ENCODE results near the gene BBS10. TPM values are rescaled to one million over a fixed set of nuclear protein-coding genes. Genes with fewer than 3 reads are reported as not detected.

Gene BBS10
- total RNA-seq, 4 donors from 2014 or later, result 10.4 to 21.6 (median 17.9) TPM

DNA sequence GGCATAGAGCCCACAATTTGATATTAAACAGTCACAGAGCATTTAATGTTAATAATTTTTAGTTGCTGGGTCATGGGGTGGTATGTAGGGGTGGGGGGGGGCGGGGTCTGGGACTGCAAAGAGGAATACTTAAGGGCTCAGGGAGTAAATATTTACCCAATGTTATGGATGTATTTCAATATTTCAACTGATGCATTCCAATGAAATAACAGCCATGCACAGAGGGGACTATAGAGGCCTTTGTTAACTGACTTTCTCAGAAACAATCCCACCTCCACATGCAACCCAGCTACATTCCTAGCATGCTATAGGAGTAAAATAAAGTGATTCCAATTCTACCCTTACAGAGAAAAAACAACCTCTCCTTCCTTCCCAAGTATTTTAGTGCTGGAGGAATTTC, 7.9 kb upstream of the BBS10 start:
- no peak overlapping the region for H3K4me3 ChIP-seq
- peaks cover 0 to 39% (median 20%) of the 10 kb centered on the region in 4 donors for H3K36me3 ChIP-seq
- TF ChIP-seq POLR2AphosphoS5 (IDR thresholded peaks at IDR 0.05) (no peak), EP300 (IDR thresholded peaks at IDR 0.05) (no peak), POLR2A (IDR thresholded peaks at IDR 0.05; ENCODE audit: low read depth) (no peak)
- TF ChIP-seq, protein P1, sequence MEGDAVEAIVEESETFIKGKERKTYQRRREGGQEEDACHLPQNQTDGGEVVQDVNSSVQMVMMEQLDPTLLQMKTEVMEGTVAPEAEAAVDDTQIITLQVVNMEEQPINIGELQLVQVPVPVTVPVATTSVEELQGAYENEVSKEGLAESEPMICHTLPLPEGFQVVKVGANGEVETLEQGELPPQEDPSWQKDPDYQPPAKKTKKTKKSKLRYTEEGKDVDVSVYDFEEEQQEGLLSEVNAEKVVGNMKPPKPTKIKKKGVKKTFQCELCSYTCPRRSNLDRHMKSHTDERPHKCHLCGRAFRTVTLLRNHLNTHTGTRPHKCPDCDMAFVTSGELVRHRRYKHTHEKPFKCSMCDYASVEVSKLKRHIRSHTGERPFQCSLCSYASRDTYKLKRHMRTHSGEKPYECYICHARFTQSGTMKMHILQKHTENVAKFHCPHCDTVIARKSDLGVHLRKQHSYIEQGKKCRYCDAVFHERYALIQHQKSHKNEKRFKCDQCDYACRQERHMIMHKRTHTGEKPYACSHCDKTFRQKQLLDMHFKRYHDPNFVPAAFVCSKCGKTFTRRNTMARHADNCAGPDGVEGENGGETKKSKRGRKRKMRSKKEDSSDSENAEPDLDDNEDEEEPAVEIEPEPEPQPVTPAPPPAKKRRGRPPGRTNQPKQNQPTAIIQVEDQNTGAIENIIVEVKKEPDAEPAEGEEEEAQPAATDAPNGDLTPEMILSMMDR (IDR thresholded peaks at IDR 0.05), result no peak
- no peak for DNase-seq (ENCODE audit: extremely low spot score)
- no peak overlapping the region for H3K27ac ChIP-seq (replicated peaks in 1 of 4)
- intact Hi-C loops (cut with DNase I), result loop anchor here (5.0 kb wide), 1 partner anchor 829 kb away; no protein-coding TSS in a partner anchor
- 52% methylated on average over 1 of the region's 1 CpG for WGBS
- no peaks in the 10 kb centered on the region for H3K9me3 ChIP-seq
- H3K4me1 ChIP-seq, result no peaks in the 10 kb centered on the region
- no peaks in the 10 kb centered on the region for H3K27me3 ChIP-seq

- peak overlapping the region; percentile 84 to 91 (median 88) for H3K27ac ChIP-seq (replicated peaks in 1 of 4)
- H3K4me3 ChIP-seq, result peak overlapping the region; percentile 69 to 80 (median 72)
- no peaks in the 10 kb centered on the region for H3K27me3 ChIP-seq
- TF ChIP-seq, protein P1 (IDR thresholded peaks at IDR 0.05), result peak; percentile 39 to 47 (median 43)
- TF ChIP-seq POLR2A (IDR thresholded peaks at IDR 0.05; ENCODE audit: low read depth), result no peak
- TF ChIP-seq EP300 (IDR thresholded peaks at IDR 0.05), result no peak
- peak; percentile 41 to 51 for TF ChIP-seq POLR2AphosphoS5 (IDR thresholded peaks at IDR 0.05)
- WGBS, result 44% methylated on average over 4 of the region's 4 CpGs
- no peak for DNase-seq (ENCODE audit: extremely low spot score)
- peaks cover 17 to 42% (median 32%) of the 10 kb centered on the region in 4 donors for H3K4me1 ChIP-seq
- H3K36me3 ChIP-seq, result no peaks in the 10 kb centered on the region
- no peaks in the 10 kb centered on the region for H3K9me3 ChIP-seq
- intact Hi-C loops (cut with DNase I), result loop anchor here (5.0 kb wide), 1 partner anchor 315 kb away; the partner anchor contains the start of gene PHLDA1
Measured at GRCh38 chr12:76346798-76347420, 1.3 kb downstream of the BBS10 start.

DNA sequence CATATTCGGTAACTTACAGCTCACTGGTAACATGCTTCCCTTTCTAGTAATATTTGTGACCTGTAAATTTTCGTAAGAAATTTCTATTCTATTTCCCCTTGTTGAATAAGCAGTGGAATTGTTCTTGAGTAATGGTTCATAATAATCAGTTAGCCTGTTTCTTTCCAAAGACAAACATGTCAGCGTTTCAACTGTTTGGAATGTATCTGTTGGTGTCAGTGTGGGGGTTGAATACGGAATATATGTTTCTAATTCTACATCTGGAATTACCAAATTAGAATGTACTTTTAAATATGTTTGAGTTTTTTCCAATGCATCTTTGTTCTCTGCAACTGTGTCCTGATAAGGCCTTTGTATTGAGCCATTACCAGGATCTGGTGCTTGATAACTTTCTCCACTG, 2.0 kb downstream of the BBS10 start:
- peak overlapping the region; percentile 84 to 91 (median 88) for H3K27ac ChIP-seq (replicated peaks in 1 of 4)
- H3K4me1 ChIP-seq, result peaks cover 17 to 42% (median 32%) of the 10 kb centered on the region in 4 donors
- no peaks in the 10 kb centered on the region for H3K36me3 ChIP-seq
- H3K27me3 ChIP-seq, result no peaks in the 10 kb centered on the region
- H3K9me3 ChIP-seq, result no peaks in the 10 kb centered on the region
- DNase-seq (ENCODE audit: extremely low spot score), result no peak
- TF ChIP-seq POLR2A (IDR thresholded peaks at IDR 0.05; ENCODE audit: low read depth) (no peak), EP300 (IDR thresholded peaks at IDR 0.05) (no peak), POLR2AphosphoS5 (IDR thresholded peaks at IDR 0.05) (no peak)
- TF ChIP-seq, protein P1 (IDR thresholded peaks at IDR 0.05), result no peak
- intact Hi-C loops (cut with DNase I), result loop anchor here (5.0 kb wide), 1 partner anchor 314 kb away; the partner anchor contains the start of gene PHLDA1
- WGBS, result 70% methylated on average over 4 of the region's 4 CpGs
- H3K4me3 ChIP-seq, result no peak overlapping the region

DNA sequence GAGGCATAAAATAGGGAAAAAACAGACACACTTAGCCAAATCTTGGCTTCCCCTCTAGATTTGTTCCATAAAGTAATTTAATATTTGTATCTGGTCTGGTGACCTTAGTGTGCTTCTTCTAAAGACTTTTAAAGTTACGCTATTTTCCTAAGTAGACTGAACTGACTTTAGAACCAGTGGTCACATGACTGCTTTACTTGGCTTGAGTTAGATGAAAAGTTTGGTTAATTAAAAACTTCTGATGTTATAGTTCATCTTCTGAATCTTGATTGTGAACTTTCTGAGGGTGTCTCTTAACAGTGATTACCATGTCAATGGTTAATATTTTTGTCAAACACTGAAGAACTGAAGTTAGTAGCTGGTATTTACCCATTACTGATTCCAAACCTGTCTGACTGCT, 2.6 kb downstream of the BBS10 start:
- Histone ChIP-seq H3K27ac (replicated peaks in 1 of 4) (peak overlapping the region; percentile 42 to 91 (median 86)), H3K27me3 (no peaks in the 10 kb centered on the region), H3K36me3 (no peaks in the 10 kb centered on the region), H3K9me3 (no peaks in the 10 kb centered on the region), H3K4me1 (peaks cover 17 to 42% (median 32%) of the 10 kb centered on the region in 4 donors), H3K4me3 (no peak overlapping the region)
- intact Hi-C loops (cut with DNase I), result loop anchor here (5.0 kb wide), 1 partner anchor 313 kb away; the partner anchor contains the start of gene PHLDA1
- DNase-seq (ENCODE audit: extremely low spot score), result no peak
- 93% methylated on average over 1 of the region's 1 CpG for WGBS
- TF ChIP-seq POLR2A (IDR thresholded peaks at IDR 0.05; ENCODE audit: low read depth) (no peak), POLR2AphosphoS5 (IDR thresholded peaks at IDR 0.05) (no peak)

DNA sequence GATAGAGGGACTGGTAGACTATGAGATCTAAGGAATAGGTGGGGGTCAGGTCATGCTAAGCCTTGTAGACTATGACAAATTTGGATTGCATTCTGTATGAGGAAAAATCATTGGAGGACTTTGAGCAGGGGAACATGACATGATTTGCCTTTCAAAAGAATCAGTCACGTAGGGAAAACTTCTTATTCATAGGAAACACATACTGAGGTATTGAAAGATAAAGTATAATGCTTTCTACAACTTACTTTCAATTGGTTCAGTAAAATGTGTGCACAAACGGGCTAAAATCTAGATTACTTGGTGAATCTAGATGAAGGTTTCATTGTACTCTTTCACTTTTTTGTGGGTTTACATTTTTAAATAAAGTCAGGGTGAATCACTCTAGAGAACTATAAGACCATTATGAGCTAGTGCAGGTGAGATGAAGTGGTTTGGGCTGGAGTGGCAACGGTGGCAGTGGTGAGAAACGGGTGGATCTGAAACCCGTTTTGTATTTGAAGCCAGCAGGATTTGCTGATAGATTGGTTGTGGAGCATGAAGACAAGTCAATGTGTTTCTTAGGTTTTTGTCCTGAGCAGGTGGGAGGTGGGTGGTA, 6.7 kb downstream of the BBS10 start:
- WGBS, result 96% methylated on average over 5 of the region's 5 CpGs
- no peak overlapping the region for H3K4me3 ChIP-seq
- no peaks in the 10 kb centered on the region for H3K36me3 ChIP-seq
- H3K4me1 ChIP-seq, result peaks cover 7 to 25% (median 15%) of the 10 kb centered on the region in 4 donors
- intact Hi-C loops (cut with DNase I), result no loop called here
- no peak for TF ChIP-seq POLR2AphosphoS5 (IDR thresholded peaks at IDR 0.05)
- TF ChIP-seq, protein P1 (IDR thresholded peaks at IDR 0.05), result no peak
- no peak for TF ChIP-seq POLR2A (IDR thresholded peaks at IDR 0.05; ENCODE audit: low read depth)
- TF ChIP-seq EP300 (IDR thresholded peaks at IDR 0.05), result no peak
- H3K27ac ChIP-seq (replicated peaks in 1 of 4), result no peak overlapping the region
- H3K27me3 ChIP-seq, result no peaks in the 10 kb centered on the region
- DNase-seq (ENCODE audit: extremely low spot score), result no peak
- no peaks in the 10 kb centered on the region for H3K9me3 ChIP-seq

All from esophagus muscularis mucosa (tissue), 4 donors.